Measurements from ENCODE around the gene GSK3B. TPM values are rescaled to one million over a fixed set of nuclear protein-coding genes. Genes with fewer than 3 reads are reported as not detected.

The GSK3B gene
- total and polyA plus RNA-seq, 2 experiments from 2014 or later: 29.0 to 45.3 TPM

DNA sequence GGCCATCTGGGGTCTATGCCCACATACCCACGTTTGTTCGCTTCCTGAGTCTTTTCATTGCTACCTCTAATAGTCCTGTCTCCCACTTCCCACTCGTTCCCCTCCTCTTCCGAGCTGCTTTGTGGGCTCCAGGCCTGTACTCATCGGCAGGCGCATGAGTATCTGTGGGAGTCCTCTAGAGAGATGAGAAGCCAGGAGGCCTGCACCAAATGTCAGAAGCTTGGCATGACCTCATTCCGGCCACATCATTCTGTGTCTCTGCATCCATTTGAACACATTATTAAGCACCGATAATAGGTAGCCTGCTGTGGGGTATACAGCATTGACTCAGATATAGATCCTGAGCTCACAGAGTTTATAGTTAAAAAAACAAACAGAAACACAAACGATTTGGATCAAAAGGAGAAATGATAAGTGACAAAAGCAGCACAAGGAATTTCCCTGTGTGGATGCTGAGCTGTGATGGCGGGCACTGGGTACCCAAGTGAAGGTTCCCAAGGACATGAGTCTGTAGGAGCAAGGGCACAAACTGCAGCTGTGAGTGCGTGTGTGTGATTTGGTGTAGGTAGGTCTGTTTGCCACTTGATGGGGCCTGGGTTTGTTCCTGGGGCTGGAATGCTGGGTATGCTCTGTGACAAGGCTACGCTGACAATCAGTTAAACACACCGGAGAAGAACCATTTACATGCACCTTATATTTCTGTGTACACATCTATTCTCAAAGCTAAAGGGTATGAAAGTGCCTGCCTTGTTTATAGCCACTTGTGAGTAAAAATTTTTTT, 276.5 kb downstream of the GSK3B start:
- DNase-seq (ENCODE audit: low spot score) (peak; percentile 37), ATAC-seq (peak; percentile 47)
- TF ChIP-seq POLR2AphosphoS5 (IDR thresholded peaks at IDR 0.05; ENCODE audit: low read depth) (no peak), CTCF (conservative IDR thresholded peaks at IDR 0.05; ENCODE audit: low read depth in 2 of 2) (peak in 1 of 2 experiments; percentile 23; a peak in 2 of 4 replicates)
- Mint-ChIP-seq H3K4me3 (no peak overlapping the region), H3K9me3 (no peaks in the 10 kb centered on the region), H3K27ac (no peak overlapping the region), H3K27me3 (ENCODE audit: insufficient read depth, low read depth, poor library complexity) (peaks cover 4% of the 10 kb centered on the region), H3K36me3 (ENCODE audit: low read depth) (no peaks in the 10 kb centered on the region), H3K4me1 (peaks cover 12% of the 10 kb centered on the region)
- no peaks in the 10 kb centered on the region for H3K79me2 ChIP-seq (replicated peaks; ENCODE audit: insufficient read depth)
- H3F3A ChIP-seq (replicated peaks; ENCODE audit: low read depth): no peaks in the 10 kb centered on the region
- H3K4me2 ChIP-seq: no peak overlapping the region
- no peaks in the 10 kb centered on the region for H3K27me3 ChIP-seq (ENCODE audit: insufficient read depth)
- H3K4me3 ChIP-seq: no peak overlapping the region
- H3K36me3 ChIP-seq (ENCODE audit: insufficient read depth): no peaks in the 10 kb centered on the region
- H2AFZ ChIP-seq: no peak overlapping the region
- H3K4me1 ChIP-seq (ENCODE audit: insufficient read depth): peaks cover 6% of the 10 kb centered on the region; the same call in 1 of the 2 replicates
- no peaks in the 10 kb centered on the region for H3K9me2 ChIP-seq (ENCODE audit: insufficient read depth)
- H4K20me1 ChIP-seq (replicated peaks; ENCODE audit: insufficient read depth): no peaks in the 10 kb centered on the region
- no peak overlapping the region for H3K27ac ChIP-seq (ENCODE audit: low read depth)

DNA sequence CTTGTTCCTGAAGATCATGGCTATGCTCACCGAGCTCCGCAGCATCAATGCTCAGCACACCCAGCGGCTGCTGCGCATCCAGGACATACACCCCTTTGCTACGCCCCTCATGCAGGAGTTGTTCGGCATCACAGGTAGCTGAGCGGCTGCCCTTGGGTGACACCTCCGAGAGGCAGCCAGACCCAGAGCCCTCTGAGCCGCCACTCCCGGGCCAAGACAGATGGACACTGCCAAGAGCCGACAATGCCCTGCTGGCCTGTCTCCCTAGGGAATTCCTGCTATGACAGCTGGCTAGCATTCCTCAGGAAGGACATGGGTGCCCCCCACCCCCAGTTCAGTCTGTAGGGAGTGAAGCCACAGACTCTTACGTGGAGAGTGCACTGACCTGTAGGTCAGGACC, 277.2 kb downstream of the GSK3B start:
- no peak for ATAC-seq
- H2AFZ ChIP-seq: no peak overlapping the region
- H3K4me1 ChIP-seq (ENCODE audit: insufficient read depth): no peaks in the 10 kb centered on the region
- peaks cover 9% of the 10 kb centered on the region; the same call in 2 of the 3 replicates for H3K4me1 Mint-ChIP-seq
- no peaks in the 10 kb centered on the region for H3K27me3 ChIP-seq (ENCODE audit: insufficient read depth)
- no peak overlapping the region for H3K4me3 Mint-ChIP-seq
- H3K27ac ChIP-seq (ENCODE audit: low read depth): no peak overlapping the region
- H3K9me2 ChIP-seq (ENCODE audit: insufficient read depth): no peaks in the 10 kb centered on the region
- H3K36me3 Mint-ChIP-seq (ENCODE audit: low read depth): no peaks in the 10 kb centered on the region
- no peak for DNase-seq (ENCODE audit: low spot score)
- no peaks in the 10 kb centered on the region for H3K79me2 ChIP-seq (replicated peaks; ENCODE audit: insufficient read depth)
- no peak overlapping the region for H3K4me3 ChIP-seq
- H3K27me3 Mint-ChIP-seq (ENCODE audit: insufficient read depth, low read depth, poor library complexity): peaks cover 4% of the 10 kb centered on the region
- no peaks in the 10 kb centered on the region for H3K36me3 ChIP-seq (ENCODE audit: insufficient read depth)
- H3K4me2 ChIP-seq: no peak overlapping the region
- no peaks in the 10 kb centered on the region for H3K9me3 Mint-ChIP-seq
- H3K27ac Mint-ChIP-seq: no peak overlapping the region
- TF ChIP-seq CREB1 (CRISPR knock-in tag; IDR thresholded peaks at IDR 0.05; ENCODE audit: low read depth): no peak
- TF ChIP-seq CTCF (conservative IDR thresholded peaks at IDR 0.05; ENCODE audit: low read depth in 2 of 2): no peak
- no peak for TF ChIP-seq ZNF114 (CRISPR knock-in tag; IDR thresholded peaks at IDR 0.05)
- TF ChIP-seq EZH2 (IDR thresholded peaks at IDR 0.05; ENCODE audit: low read depth, unreplicated experiment): no peak
- TF ChIP-seq, protein P1, sequence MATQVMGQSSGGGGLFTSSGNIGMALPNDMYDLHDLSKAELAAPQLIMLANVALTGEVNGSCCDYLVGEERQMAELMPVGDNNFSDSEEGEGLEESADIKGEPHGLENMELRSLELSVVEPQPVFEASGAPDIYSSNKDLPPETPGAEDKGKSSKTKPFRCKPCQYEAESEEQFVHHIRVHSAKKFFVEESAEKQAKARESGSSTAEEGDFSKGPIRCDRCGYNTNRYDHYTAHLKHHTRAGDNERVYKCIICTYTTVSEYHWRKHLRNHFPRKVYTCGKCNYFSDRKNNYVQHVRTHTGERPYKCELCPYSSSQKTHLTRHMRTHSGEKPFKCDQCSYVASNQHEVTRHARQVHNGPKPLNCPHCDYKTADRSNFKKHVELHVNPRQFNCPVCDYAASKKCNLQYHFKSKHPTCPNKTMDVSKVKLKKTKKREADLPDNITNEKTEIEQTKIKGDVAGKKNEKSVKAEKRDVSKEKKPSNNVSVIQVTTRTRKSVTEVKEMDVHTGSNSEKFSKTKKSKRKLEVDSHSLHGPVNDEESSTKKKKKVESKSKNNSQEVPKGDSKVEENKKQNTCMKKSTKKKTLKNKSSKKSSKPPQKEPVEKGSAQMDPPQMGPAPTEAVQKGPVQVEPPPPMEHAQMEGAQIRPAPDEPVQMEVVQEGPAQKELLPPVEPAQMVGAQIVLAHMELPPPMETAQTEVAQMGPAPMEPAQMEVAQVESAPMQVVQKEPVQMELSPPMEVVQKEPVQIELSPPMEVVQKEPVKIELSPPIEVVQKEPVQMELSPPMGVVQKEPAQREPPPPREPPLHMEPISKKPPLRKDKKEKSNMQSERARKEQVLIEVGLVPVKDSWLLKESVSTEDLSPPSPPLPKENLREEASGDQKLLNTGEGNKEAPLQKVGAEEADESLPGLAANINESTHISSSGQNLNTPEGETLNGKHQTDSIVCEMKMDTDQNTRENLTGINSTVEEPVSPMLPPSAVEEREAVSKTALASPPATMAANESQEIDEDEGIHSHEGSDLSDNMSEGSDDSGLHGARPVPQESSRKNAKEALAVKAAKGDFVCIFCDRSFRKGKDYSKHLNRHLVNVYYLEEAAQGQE (IDR thresholded peaks at IDR 0.05; ENCODE audit: unreplicated experiment): no peak
- TF ChIP-seq ZNF331 (CRISPR knock-in tag; IDR thresholded peaks at IDR 0.05; ENCODE audit: low read depth): no peak
- no peak for TF ChIP-seq NANOG (IDR thresholded peaks at IDR 0.05; ENCODE audit: borderline replicate concordance)
- no peak for TF ChIP-seq POLR2AphosphoS5 (IDR thresholded peaks at IDR 0.05; ENCODE audit: low read depth)
- no peak for TF ChIP-seq JUNB (IDR thresholded peaks at IDR 0.05; ENCODE audit: unreplicated experiment)
- no peaks in the 10 kb centered on the region for H3F3A ChIP-seq (replicated peaks; ENCODE audit: low read depth)
- no peaks in the 10 kb centered on the region for H4K20me1 ChIP-seq (replicated peaks; ENCODE audit: insufficient read depth)

Measured in GM23338 (cell line).